ENCODE measurements around the gene TIMP4.

Gene TIMP4

GRCh38 chr3:12186046-12186445 is 27.3 kb upstream of the TIMP4 start:
- in situ Hi-C loops (cut with HindIII; ENCODE audit: low sequenced_read_pairs) = no loop called here

- in situ Hi-C loops (cut with HindIII; ENCODE audit: low sequenced_read_pairs) = no loop called here
These were observed 26.5 kb upstream of the TIMP4 start for GRCh38 chr3:12185172-12185710.

GRCh38 chr3:12184541-12184940 is 25.8 kb upstream of the TIMP4 start:
- in situ Hi-C loops (cut with HindIII; ENCODE audit: low sequenced_read_pairs) = loop anchor here (5.0 kb wide), 1 partner anchor 53 kb away; no protein-coding TSS in a partner anchor

GRCh38 chr3:12182687-12183441 is 24.2 kb upstream of the TIMP4 start:
- in situ Hi-C loops (cut with HindIII; ENCODE audit: low sequenced_read_pairs) = loop anchor here (5.0 kb wide), 1 partner anchor 54 kb away; no protein-coding TSS in a partner anchor

GRCh38 chr3:12181806-12182205 is 23.1 kb upstream of the TIMP4 start:
- in situ Hi-C loops (cut with HindIII; ENCODE audit: low sequenced_read_pairs) = loop anchor here (5.0 kb wide), 1 partner anchor 55 kb away; no protein-coding TSS in a partner anchor

- in situ Hi-C loops (cut with HindIII; ENCODE audit: low sequenced_read_pairs) = loop anchor here (5.0 kb wide), 1 partner anchor 56 kb away; no protein-coding TSS in a partner anchor
These were observed 22.6 kb upstream of the TIMP4 start for GRCh38 chr3:12181301-12181700.

GRCh38 chr3:12180631-12181030 is 21.9 kb upstream of the TIMP4 start:
- in situ Hi-C loops (cut with HindIII; ENCODE audit: low sequenced_read_pairs) = loop anchor here (5.0 kb wide), 1 partner anchor 57 kb away; no protein-coding TSS in a partner anchor

GRCh38 chr3:12180218-12180617 is 21.5 kb upstream of the TIMP4 start:
- in situ Hi-C loops (cut with HindIII; ENCODE audit: low sequenced_read_pairs) = loop anchor here (5.0 kb wide), 1 partner anchor 57 kb away; no protein-coding TSS in a partner anchor

GRCh38 chr3:12179441-12179840 is 20.7 kb upstream of the TIMP4 start:
- in situ Hi-C loops (cut with HindIII; ENCODE audit: low sequenced_read_pairs) = no loop called here

- in situ Hi-C loops (cut with HindIII; ENCODE audit: low sequenced_read_pairs) = no loop called here
These were observed 19.5 kb upstream of the TIMP4 start for GRCh38 chr3:12178091-12178820.

- in situ Hi-C loops (cut with HindIII; ENCODE audit: low sequenced_read_pairs) = no loop called here
These were observed 18.4 kb upstream of the TIMP4 start for GRCh38 chr3:12177126-12177525.

GRCh38 chr3:12175844-12176453 is 17.2 kb upstream of the TIMP4 start:
- in situ Hi-C loops (cut with HindIII; ENCODE audit: low sequenced_read_pairs) = no loop called here

- in situ Hi-C loops (cut with HindIII; ENCODE audit: low sequenced_read_pairs) = no loop called here
These were observed 16.5 kb upstream of the TIMP4 start for GRCh38 chr3:12175137-12175593.

GRCh38 chr3:12170207-12170606 is 11.5 kb upstream of the TIMP4 start:
- in situ Hi-C loops (cut with HindIII; ENCODE audit: low sequenced_read_pairs) = no loop called here

- in situ Hi-C loops (cut with HindIII; ENCODE audit: low sequenced_read_pairs) = no loop called here
These were observed 7.2 kb upstream of the TIMP4 start for GRCh38 chr3:12165909-12166308.

GRCh38 chr3:12159227-12159601 is 502 bp upstream of the TIMP4 start:
- in situ Hi-C loops (cut with HindIII; ENCODE audit: low sequenced_read_pairs) = no loop called here

- in situ Hi-C loops (cut with HindIII; ENCODE audit: low sequenced_read_pairs) = no loop called here
These were observed 1.7 kb downstream of the TIMP4 start for GRCh38 chr3:12157026-12157425.

GRCh38 chr3:12155828-12156227 is 2.9 kb downstream of the TIMP4 start:
- in situ Hi-C loops (cut with HindIII; ENCODE audit: low sequenced_read_pairs) = no loop called here

GRCh38 chr3:12155264-12155663 is 3.4 kb downstream of the TIMP4 start:
- in situ Hi-C loops (cut with HindIII; ENCODE audit: low sequenced_read_pairs) = no loop called here

- in situ Hi-C loops (cut with HindIII; ENCODE audit: low sequenced_read_pairs) = no loop called here
These were observed 4.6 kb downstream of the TIMP4 start for GRCh38 chr3:12154151-12154550.

GRCh38 chr3:12150112-12150511 is 8.6 kb downstream of the TIMP4 start:
- in situ Hi-C loops (cut with HindIII; ENCODE audit: low sequenced_read_pairs) = no loop called here

All from endothelial cell of hepatic sinusoid (primary cell).